GM13977 (cell line): ENCODE data around the gene PKP3.
"Not testable (repeated sequence)": the region's sequence is repeated elsewhere in the genome, so short reads cannot be mapped to it uniquely, and the experiment has no call there.

Source experiments
- DNase-seq: peaks from one replicate; pipeline ENCODE4 v3.0.0; 2012; ENCODE audit warnings: low spot score
- in situ Hi-C: fragments of 300-500 bp; cut with MboI; formaldehyde crosslinking; loops from one replicate; pipeline ENCODE4 v1.12.0; 2022; ENCODE audit warnings: low sequenced_read_pairs, low pct_unique_long_range_greater_than_20kb, mixed read lengths, inconsistent platforms; ENCODE audit not compliant: unreplicated experiment
- TF ChIP-seq, protein P1 (sequence below): IDR thresholded peaks from 2 replicates; pipeline ENCODE4 v1.5.1; 2012; ENCODE audit warnings: mild to moderate bottlenecking, control low read depth; ENCODE audit not compliant: insufficient read depth; ENCODE audit errors: extremely low read depth, missing control alignments

PKP3 gene

DNA sequence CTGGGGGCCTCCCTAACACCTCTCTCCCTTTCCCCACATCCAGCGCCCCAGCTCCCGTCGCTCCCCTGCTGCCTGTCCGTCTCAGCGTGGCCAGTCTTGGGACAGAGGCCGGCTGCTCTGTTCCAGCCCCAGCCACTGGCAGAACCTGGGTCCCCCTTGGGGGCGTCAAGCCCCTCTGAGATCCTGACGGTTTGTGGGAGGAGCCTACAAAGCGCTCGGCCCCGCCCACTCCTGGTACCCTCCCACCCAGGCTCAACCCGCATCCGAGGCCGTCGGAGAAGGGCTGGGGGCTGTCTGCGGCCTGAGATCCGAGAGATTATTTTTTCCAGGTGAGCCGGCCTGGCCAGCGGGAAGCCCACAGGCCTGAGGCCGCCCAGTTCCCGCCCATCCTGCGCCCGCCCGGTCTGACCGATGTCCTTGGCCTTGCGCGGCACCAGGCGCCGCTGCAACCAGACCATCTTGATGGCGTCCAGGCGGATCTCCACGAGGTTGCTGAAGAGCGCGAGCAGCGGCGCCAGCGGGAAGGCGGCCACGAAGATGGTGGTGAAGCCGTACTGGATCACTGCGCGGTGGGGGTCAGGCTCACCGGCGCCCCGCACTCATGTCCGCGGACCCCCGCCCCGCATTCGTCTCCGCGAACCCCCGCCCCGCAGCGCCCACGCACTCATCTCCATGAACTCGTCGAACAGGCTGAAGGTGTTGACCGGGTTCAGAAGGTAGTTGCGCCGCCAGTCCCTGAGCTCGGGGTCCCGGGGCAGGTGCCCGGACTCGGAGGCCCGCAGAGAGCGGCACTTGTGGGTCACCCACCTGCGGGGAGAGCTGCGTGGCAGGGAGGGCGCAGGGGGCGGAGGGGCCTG, 26.3 kb downstream of the PKP3 start:
- in situ Hi-C loops: no loop called here
- DNase-seq: no peak
- TF ChIP-seq, protein P1, sequence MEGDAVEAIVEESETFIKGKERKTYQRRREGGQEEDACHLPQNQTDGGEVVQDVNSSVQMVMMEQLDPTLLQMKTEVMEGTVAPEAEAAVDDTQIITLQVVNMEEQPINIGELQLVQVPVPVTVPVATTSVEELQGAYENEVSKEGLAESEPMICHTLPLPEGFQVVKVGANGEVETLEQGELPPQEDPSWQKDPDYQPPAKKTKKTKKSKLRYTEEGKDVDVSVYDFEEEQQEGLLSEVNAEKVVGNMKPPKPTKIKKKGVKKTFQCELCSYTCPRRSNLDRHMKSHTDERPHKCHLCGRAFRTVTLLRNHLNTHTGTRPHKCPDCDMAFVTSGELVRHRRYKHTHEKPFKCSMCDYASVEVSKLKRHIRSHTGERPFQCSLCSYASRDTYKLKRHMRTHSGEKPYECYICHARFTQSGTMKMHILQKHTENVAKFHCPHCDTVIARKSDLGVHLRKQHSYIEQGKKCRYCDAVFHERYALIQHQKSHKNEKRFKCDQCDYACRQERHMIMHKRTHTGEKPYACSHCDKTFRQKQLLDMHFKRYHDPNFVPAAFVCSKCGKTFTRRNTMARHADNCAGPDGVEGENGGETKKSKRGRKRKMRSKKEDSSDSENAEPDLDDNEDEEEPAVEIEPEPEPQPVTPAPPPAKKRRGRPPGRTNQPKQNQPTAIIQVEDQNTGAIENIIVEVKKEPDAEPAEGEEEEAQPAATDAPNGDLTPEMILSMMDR: no peak

DNA sequence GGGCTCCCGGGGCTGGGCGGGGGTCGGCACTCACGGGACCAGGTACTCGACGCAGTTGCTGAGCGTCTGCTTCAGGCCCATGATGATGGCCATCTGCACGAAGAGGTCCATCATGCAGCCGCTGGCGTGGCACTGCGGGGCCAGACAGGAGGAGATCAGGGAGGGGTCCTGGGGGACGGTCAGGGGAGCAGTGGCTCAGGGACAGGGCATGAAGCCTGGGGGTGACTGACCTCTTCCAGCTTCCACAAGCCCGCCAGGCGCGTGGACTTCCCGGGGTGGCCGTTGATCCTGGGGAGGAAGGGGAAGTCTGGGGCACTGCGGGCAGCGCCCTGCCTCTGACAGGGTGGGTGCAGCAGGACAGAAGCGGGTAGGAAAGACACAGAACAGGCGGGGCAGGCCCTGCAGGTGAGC, 26.9 kb downstream of the PKP3 start:
- in situ Hi-C loops: no loop called here
- TF ChIP-seq, protein P1: no peak
- DNase-seq: no peak

DNA sequence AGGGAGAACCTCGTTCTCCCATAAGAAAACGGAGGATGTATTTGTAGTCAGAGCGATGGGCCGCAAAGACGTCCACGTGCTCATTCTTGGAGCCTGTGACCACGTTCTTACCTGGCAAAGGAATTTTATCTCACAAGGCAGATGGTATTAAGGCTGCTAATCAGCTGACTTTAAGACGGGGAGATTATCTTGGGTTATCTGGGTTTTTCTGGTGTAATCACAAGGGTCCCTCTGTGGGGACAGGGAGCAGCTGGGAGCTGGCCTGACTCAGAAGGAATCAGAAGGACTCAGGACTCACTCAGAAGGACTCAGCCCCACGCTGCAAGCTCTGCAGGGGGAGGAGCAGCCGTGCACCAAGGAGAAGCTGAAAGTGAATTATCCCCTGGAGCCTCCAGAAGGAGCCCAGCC, 28.2 kb downstream of the PKP3 start:
- TF ChIP-seq, protein P1: no peak
- in situ Hi-C loops: no loop called here
- no peak for DNase-seq

DNA sequence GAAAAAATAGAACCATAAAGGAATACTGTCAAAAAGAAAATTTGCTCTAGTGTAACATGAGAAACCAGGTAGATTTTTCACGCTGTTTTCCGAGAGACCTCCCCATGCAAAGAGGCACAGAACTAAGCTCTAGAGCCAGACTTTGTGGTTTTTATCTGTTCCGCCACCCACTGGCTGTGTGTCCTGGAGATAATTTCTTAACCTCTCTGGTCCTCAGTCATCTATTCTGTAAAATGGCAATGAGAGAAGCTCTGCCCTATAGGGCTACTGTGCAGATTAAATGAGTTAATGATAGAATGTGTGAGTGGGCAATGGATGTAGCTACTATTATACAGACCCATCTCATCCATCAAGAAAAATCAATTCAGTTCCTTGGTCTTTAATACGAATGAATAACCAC, 30.2 kb downstream of the PKP3 start:
- in situ Hi-C loops: no loop called here
- TF ChIP-seq, protein P1: no peak
- DNase-seq: no peak

DNA sequence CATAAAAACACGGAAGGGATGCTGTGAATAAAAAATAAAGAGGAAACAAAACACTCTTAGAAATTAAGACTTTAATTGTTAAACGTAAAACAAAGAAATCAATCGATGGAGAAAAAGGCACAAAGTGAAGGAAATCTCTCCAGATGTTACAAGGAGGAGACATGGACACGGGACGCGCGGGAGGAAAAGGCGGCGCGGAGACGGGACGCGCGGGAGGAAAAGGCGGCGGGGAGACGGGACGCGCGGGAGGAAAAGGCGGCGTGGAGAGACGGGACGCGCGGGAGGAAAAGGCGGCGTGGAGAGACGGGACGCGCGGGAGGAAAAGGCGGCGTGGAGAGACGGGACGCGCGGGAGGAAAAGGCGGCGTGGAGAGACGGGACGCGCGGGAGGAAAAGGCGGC, 30.8 kb downstream of the PKP3 start:
- in situ Hi-C loops, DNase-seq: not testable (repeated sequence)

DNA sequence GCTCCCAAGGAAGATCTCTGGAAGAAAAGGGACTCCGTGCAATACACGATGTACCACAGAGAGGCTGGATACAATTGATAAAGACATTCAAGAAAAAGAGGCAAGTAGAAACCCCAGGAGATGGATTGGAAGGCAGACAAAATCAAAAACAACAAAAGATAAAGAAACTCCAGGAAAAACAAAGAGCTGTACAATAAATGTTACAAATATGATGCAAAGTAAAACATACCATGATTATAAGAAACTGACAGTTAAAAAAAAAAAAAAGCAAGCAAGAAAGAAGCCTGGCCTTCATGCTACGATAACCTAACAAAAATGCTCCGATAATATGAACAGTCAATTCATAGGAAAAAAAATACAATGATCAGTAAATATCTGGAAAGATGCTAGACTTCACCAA, 31.3 kb downstream of the PKP3 start:
- in situ Hi-C loops: no loop called here
- TF ChIP-seq, protein P1: no peak
- no peak for DNase-seq

DNA sequence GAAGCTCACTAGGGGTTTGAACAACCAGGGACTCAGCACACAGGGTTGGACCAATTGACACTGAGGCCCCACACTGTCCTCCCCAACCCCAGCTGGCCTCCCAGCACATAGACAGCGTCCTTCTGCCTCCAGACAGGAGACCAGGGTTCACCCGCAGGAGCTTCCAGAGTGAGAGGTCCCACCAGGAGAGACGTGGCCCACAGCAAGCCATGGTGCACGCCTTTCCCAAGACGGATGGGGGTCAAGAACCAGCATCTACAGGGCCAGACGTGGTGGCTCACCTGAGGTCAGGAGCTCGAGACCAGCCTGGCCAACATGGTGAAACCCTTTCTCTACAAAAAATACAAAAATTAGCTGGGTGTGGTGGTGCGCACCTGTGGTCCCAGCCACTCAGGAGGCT, 32.8 kb downstream of the PKP3 start:
- in situ Hi-C loops: no loop called here
- no peak for DNase-seq
- TF ChIP-seq, protein P1: no peak
